GM13977 (cell line): ENCODE data around the gene TLE1.

Experiments
- DNase-seq: peaks from one replicate; pipeline ENCODE4 v3.0.0; 2012; ENCODE audit warnings: low spot score
- in situ Hi-C: fragments of 300-500 bp; cut with MboI; formaldehyde crosslinking; loops from one replicate; pipeline ENCODE4 v1.12.0; 2022; ENCODE audit warnings: low sequenced_read_pairs, low pct_unique_long_range_greater_than_20kb, mixed read lengths, inconsistent platforms; ENCODE audit not compliant: unreplicated experiment
- TF ChIP-seq, protein P1 (sequence below): IDR thresholded peaks from 2 replicates; pipeline ENCODE4 v1.5.1; 2012; ENCODE audit warnings: mild to moderate bottlenecking, control low read depth; ENCODE audit not compliant: insufficient read depth; ENCODE audit errors: extremely low read depth, missing control alignments

Gene TLE1

DNA sequence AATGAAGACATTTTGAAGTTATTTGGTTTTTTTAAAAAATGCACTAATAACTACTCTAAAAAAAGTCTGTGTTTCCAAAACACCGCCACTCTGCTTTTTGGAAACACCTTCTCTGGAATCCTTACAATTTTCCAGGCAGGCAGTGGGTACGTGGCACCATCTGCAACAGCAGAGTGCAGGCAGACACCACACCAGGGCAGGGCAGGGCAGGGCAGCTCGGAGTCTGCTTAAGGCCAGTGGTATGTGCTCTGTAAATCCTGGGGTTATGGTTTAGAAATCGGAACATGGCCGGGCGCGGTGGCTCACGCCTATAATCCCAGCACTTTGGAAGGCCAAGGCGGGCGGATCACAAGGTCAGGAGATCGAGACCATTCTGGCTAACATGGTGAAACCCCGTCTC, 97.6 kb downstream of the TLE1 start:
- no peak for DNase-seq
- TF ChIP-seq, protein P1, sequence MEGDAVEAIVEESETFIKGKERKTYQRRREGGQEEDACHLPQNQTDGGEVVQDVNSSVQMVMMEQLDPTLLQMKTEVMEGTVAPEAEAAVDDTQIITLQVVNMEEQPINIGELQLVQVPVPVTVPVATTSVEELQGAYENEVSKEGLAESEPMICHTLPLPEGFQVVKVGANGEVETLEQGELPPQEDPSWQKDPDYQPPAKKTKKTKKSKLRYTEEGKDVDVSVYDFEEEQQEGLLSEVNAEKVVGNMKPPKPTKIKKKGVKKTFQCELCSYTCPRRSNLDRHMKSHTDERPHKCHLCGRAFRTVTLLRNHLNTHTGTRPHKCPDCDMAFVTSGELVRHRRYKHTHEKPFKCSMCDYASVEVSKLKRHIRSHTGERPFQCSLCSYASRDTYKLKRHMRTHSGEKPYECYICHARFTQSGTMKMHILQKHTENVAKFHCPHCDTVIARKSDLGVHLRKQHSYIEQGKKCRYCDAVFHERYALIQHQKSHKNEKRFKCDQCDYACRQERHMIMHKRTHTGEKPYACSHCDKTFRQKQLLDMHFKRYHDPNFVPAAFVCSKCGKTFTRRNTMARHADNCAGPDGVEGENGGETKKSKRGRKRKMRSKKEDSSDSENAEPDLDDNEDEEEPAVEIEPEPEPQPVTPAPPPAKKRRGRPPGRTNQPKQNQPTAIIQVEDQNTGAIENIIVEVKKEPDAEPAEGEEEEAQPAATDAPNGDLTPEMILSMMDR, result no peak
- in situ Hi-C loops, result no loop called here

DNA sequence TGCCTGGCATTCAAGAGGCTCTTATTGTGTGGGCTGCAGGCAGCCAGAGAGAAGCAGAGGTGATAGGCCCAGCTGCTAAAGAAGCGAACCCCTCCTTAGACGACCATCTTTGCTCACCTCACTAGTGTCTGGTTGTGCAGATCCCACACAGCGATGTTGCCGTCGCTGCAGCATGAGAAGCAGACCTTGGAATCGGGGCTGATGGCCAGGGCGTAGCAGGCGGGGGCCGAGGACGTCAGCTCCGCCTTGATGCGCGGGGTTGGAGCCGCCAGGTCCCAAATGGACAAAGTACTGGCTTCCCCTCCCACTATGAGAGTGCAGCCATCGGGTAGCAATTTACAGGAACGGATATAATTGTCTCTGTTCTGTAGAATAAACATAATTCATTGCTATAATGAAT, 98.7 kb downstream of the TLE1 start:
- no peak for DNase-seq
- in situ Hi-C loops, result no loop called here
- TF ChIP-seq, protein P1, result no peak

DNA sequence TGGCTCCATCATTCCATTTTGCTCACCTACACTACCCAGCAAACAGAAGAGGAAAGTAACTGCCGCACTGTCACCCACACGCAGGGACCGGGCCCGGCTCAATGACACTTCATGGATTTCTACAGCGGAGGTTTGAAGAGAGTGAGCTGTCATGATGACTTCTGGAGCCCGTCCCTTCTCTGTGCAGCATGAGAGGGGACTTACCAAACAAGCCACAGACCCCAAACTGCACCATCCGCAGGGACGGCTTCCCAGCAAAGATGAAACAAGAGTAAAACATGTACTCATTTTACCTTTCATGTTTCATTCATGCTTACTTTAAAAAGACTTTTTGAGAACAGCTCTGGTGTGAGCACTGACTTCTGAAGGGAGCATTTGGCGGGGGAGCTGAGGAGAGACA, 99.5 kb downstream of the TLE1 start:
- TF ChIP-seq, protein P1, result no peak
- in situ Hi-C loops, result no loop called here
- DNase-seq, result no peak

DNA sequence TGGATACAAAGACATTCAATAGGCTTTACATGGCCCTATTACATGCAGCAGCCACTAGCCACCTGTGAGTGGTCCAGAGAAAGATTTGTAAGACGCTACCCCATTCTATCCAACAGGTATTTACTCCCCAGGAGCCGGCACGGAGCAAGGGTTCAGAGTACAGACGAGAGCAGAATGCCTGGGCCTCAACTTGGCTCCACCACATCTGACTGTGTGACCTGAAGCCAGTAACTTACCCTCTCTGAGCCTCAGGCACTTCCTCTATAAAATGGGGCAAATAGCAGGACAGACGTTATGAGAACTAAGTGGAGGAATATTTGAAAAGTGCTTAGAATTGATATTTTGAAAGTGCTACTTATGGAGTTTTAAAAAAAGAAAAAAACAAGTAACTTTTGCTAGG, 100.0 kb downstream of the TLE1 start:
- no peak for DNase-seq
- in situ Hi-C loops, result no loop called here
- TF ChIP-seq, protein P1, result no peak

DNA sequence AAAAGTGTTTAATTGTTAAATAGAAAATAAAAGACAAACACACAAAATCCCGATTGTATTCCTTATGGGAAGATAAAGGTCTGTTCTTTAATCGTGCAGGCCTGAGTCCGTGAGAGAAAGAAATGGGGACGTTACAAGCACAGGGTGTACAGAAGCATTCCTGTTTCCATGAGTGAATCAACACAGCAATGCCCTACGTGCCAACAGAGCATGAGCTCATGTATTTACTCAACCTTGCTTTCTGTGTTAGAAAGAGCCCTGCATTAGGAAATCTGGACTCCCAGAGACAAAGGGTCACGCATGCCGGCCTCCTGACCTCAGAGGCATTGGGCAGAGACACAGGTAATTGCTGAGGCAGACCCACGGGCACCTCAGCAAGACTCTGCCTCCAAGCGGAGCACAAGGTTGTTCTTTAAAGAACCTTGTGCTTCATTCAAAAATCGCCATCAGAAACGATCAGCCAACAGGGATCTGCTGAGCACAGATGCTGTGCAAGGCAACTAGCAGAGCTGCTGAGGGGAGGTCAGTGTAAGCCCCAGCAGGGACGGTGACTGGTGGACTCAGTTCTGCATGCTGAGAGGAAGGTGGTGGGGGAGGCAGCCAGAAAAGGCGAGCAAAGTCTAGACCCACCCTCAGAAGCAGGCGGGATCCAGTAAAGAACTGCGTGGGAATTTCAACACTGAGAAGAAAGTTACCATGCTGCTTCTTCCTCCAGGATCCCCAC, 101.0 kb downstream of the TLE1 start:
- TF ChIP-seq, protein P1, result no peak
- DNase-seq, result no peak
- in situ Hi-C loops, result no loop called here

DNA sequence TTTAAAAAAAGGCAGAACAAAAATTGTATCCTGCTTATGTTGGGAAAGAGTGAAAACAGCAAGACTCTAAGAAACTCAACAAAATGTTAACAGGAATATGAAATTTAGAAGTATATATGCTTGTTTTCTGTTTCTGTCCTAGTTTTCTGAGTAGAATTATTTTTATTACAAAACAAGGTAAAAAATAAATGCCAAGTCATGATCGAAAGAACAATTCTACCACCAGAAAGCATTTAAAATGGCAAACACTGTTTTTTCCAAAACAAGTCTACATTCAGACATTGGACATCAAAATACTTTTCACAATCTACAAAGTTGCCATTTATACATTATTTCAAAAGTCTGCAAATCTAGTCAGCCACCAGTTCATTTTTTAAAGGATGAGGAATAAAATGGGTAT, 102.6 kb downstream of the TLE1 start:
- TF ChIP-seq, protein P1, result no peak
- in situ Hi-C loops, result no loop called here

More for the DNA sequence above, 102.6 kb downstream of the TLE1 start:
- no peak for DNase-seq
